Measurements from ENCODE around the gene SUSD4. TPM values are rescaled to one million over a fixed set of nuclear protein-coding genes. Genes with fewer than 3 reads are reported as not detected.

The SUSD4 gene
- total RNA-seq, 1 experiment from 2014 or later: 3.5 TPM

GRCh38 chr1:223289621-223290020, 74.4 kb downstream of the SUSD4 start:
- Histone ChIP-seq H3K9me3 (ENCODE audit: control insufficient read depth, low read depth, low read length) (no peaks in the 10 kb centered on the region), H3K79me2 (ENCODE audit: insufficient read depth, low read length) (no peaks in the 10 kb centered on the region), H3K18ac (ENCODE audit: insufficient read length, low read depth, low read length) (no peak overlapping the region), H3K4me2 (ENCODE audit: insufficient read depth, insufficient read length, low read length) (no peak overlapping the region), H2AK5ac (ENCODE audit: insufficient read length, low read length) (no peak overlapping the region), H4K20me1 (ENCODE audit: control insufficient read depth, insufficient read depth, insufficient read length) (no peaks in the 10 kb centered on the region), H3K56ac (ENCODE audit: insufficient read length, low read depth, low read length) (no peak overlapping the region), H4K8ac (replicated peaks; ENCODE audit: insufficient read length, low read depth, low read length) (no peak overlapping the region), H4K91ac (ENCODE audit: insufficient read length, low read depth, low read length) (no peak overlapping the region), H2AFZ (ENCODE audit: low read length) (no peak overlapping the region), H3K4ac (ENCODE audit: low read depth, low read length) (no peak overlapping the region), H2BK20ac (ENCODE audit: low read depth, low read length, poor library complexity, severe bottlenecking) (no peak overlapping the region), H2BK15ac (ENCODE audit: low read depth, low read length) (no peak overlapping the region), H3K9ac (ENCODE audit: extremely low read depth, insufficient read length, low read length) (no peak overlapping the region), H2BK12ac (ENCODE audit: insufficient read length, low read depth, low read length) (no peak overlapping the region), H3K27me3 (ENCODE audit: insufficient read depth, low read length) (no peaks in the 10 kb centered on the region), H3K4me1 (ENCODE audit: insufficient read depth, low read length) (no peaks in the 10 kb centered on the region), H3K23me2 (ENCODE audit: insufficient read length, low read depth, low read length, poor library complexity, severe bottlenecking) (no peaks in the 10 kb centered on the region), H2BK120ac (ENCODE audit: low read depth, low read length, poor library complexity, severe bottlenecking) (no peak overlapping the region), H3K27ac (ENCODE audit: insufficient read length, low read depth, low read length) (no peak overlapping the region), H3K79me1 (ENCODE audit: insufficient read depth, low read depth, low read length, poor library complexity, severe bottlenecking) (no peaks in the 10 kb centered on the region), H3K14ac (ENCODE audit: insufficient read depth, low read length) (no peak overlapping the region), H2BK5ac (ENCODE audit: insufficient read length, low read length) (no peak overlapping the region), H3K23ac (ENCODE audit: insufficient read length, low read depth, low read length) (no peak overlapping the region), H3T11ph (ENCODE audit: low read length) (no peak overlapping the region), H4K5ac (ENCODE audit: insufficient read length, low read depth, low read length) (no peak overlapping the region)
- H3K9me3 Mint-ChIP-seq: no peaks in the 10 kb centered on the region; a peak in 1 of 5 replicates
- no CpG with 5 or more reads among the region's 3 CpGs for WGBS (ENCODE audit: extremely low coverage, insufficient read length, low lambda C conversion rate)
- no peak overlapping the region for H3K4me3 Mint-ChIP-seq
- H3K36me3 Mint-ChIP-seq (ENCODE audit: insufficient read depth in 1 of 3, low read depth in 3 of 3): no peaks in the 10 kb centered on the region
- no peak for TF ChIP-seq CTCF (conservative IDR thresholded peaks at IDR 0.05)
- peaks cover 20% of the 10 kb centered on the region for H3K27me3 Mint-ChIP-seq (ENCODE audit: low read depth)
- H3K4me1 Mint-ChIP-seq: no peaks in the 10 kb centered on the region
- no peak overlapping the region for H3K27ac Mint-ChIP-seq
- no peak for DNase-seq
